ENCODE data around the gene SUFU.
A peak's percentile ranks its signal among the peaks of the same experiment; 100 is the strongest.

The SUFU gene

GRCh38 chr10:102593804-102594079 lies 90.0 kb downstream of the SUFU start:
- TF ChIP-seq CTCF (conservative IDR thresholded peaks at IDR 0.05; ENCODE audit: low read depth, low read length), result no peak
- no peak overlapping the region for H3K4me3 ChIP-seq (ENCODE audit: low read depth, low read length)
- no peak for DNase-seq (ENCODE audit: low read depth)

- no peak for TF ChIP-seq CTCF (conservative IDR thresholded peaks at IDR 0.05; ENCODE audit: low read depth, low read length)
- no peak overlapping the region for H3K4me3 ChIP-seq (ENCODE audit: low read depth, low read length)
- no peak for DNase-seq (ENCODE audit: low read depth)
These were observed 91.5 kb downstream of the SUFU start for GRCh38 chr10:102595293-102595692.

- DNase-seq (ENCODE audit: low read depth), result no peak
- H3K4me3 ChIP-seq (ENCODE audit: low read depth, low read length), result no peak overlapping the region
- no peak for TF ChIP-seq CTCF (conservative IDR thresholded peaks at IDR 0.05; ENCODE audit: low read depth, low read length)
These were observed 92.1 kb downstream of the SUFU start for GRCh38 chr10:102595897-102596296.

GRCh38 chr10:102596506-102596971 lies 92.8 kb downstream of the SUFU start:
- DNase-seq (ENCODE audit: low read depth), result peak; percentile 79
- TF ChIP-seq CTCF (conservative IDR thresholded peaks at IDR 0.05; ENCODE audit: low read depth, low read length), result peak; percentile 92
- H3K4me3 ChIP-seq (ENCODE audit: low read depth, low read length), result no peak overlapping the region

- DNase-seq (ENCODE audit: low read depth), result peak; percentile 29
- no peak for TF ChIP-seq CTCF (conservative IDR thresholded peaks at IDR 0.05; ENCODE audit: low read depth, low read length)
- no peak overlapping the region for H3K4me3 ChIP-seq (ENCODE audit: low read depth, low read length)
These were observed 93.6 kb downstream of the SUFU start for GRCh38 chr10:102597131-102597991.

GRCh38 chr10:102598243-102598642 lies 94.5 kb downstream of the SUFU start:
- no peak for DNase-seq (ENCODE audit: low read depth)
- H3K4me3 ChIP-seq (ENCODE audit: low read depth, low read length), result no peak overlapping the region
- TF ChIP-seq CTCF (conservative IDR thresholded peaks at IDR 0.05; ENCODE audit: low read depth, low read length), result no peak
